Suprapubic skin (tissue), 3 donors: ENCODE results near the gene TAS1R1.

Experiments used
- EP300 ChIP-seq: sonication (generic); formaldehyde crosslinking; IDR thresholded peaks from one replicate; pipeline ENCODE4 v1.6.1; 2017; ENCODE audit warnings: antibody characterized with exemption
- POLR2A ChIP-seq, 2 donors: fragments of 450-650 bp; IDR thresholded peaks; one replicate each; pipeline ENCODE4 v1.6.1; 2017; ENCODE audit warnings: antibody characterized with exemption in 2 of 2, mild to moderate bottlenecking in 2 of 2, moderate library complexity in 2 of 2
- TF ChIP-seq, protein P1 (sequence below), 2 donors: fragments of 200-600 bp in 1 of 2; fragments of 450-650 bp in 1 of 2; sonication (generic) in 1 of 2; IDR thresholded peaks; one replicate each; pipeline ENCODE4 v1.5.1; 2016 to 2019; ENCODE audit warnings: antibody characterized with exemption in 2 of 2, mild to moderate bottlenecking in 1 of 2, moderate library complexity in 1 of 2

DNA sequence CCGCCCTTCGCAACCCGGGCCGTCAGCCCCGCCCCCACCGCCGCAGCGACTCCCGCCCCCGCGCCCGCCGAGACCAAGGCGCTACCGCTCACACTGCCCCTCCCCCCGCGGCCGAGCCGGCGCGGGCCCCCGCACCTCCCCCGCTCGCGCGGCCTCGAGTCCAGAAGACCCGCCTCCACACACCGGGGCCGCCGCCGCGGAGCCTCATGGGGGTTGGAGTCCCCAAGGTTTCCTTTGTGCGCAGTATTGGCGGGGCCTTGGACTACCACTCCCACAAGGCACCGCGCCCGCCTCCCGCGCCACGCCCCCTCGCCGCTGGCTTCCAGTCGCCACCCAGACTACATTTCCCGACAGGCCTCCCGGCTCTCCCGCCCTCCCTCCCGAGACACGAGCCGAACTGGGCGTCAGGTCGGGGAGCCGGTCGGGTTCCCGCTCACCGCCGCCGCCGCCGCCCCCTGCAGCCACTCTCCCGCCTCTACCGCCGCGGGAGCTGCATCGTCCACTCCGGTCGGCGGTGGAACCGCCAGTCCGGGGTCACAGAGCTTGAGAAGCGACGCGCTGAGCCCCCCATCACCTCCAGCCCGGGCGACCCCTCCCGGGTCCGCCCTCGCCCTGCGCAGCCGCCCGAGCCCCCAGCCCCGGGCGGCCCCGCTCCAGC, 58.4 kb downstream of the TAS1R1 start, which contains the start of gene PHF13:
- TF ChIP-seq, protein P1, sequence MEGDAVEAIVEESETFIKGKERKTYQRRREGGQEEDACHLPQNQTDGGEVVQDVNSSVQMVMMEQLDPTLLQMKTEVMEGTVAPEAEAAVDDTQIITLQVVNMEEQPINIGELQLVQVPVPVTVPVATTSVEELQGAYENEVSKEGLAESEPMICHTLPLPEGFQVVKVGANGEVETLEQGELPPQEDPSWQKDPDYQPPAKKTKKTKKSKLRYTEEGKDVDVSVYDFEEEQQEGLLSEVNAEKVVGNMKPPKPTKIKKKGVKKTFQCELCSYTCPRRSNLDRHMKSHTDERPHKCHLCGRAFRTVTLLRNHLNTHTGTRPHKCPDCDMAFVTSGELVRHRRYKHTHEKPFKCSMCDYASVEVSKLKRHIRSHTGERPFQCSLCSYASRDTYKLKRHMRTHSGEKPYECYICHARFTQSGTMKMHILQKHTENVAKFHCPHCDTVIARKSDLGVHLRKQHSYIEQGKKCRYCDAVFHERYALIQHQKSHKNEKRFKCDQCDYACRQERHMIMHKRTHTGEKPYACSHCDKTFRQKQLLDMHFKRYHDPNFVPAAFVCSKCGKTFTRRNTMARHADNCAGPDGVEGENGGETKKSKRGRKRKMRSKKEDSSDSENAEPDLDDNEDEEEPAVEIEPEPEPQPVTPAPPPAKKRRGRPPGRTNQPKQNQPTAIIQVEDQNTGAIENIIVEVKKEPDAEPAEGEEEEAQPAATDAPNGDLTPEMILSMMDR (IDR thresholded peaks at IDR 0.05): no peak
- TF ChIP-seq EP300 (no peak), POLR2A (IDR thresholded peaks at IDR 0.05) (no peak)
